GM12878 (cell line): Measurements from ENCODE around the gene SSBP4. TPM values are rescaled to one million over a fixed set of nuclear protein-coding genes. Genes with fewer than 3 reads are reported as not detected.

Experiments
- ATAC-seq: fragments of 200-7000 bp; cut with Tn5 transposase; 3 replicates; pipeline ENCODE4 v1.9.1; 2020; ENCODE audit warnings: mild to moderate bottlenecking, moderate library complexity
- BruUV-seq: library from RNA; stranded (reverse); fragments of 400-500 nt; replicated peaks from 2 replicates; lab custom pipeline; 2021; lab: Mats Ljungman, UMichigan
- CTCF ChIA-PET: fragments of 300-600 bp; sonication (Branson Sonifier 250); formaldehyde crosslinking; extraction: SDS; loops from one replicate; lab custom pipeline; 2021; ENCODE audit warnings: inconsistent platforms; lab: Yijun Ruan, JAX
- POLR2A ChIA-PET: fragments of 350-600 bp; formaldehyde crosslinking; extraction: SDS; loops from one replicate; lab custom pipeline; 2021; ENCODE audit warnings: inconsistent platforms; lab: Charles Lee
- RAD21 ChIA-PET: fragments of 300-600 bp; sonication (Branson Sonifier 250); formaldehyde crosslinking; loops from one replicate; lab custom pipeline; 2023; ENCODE audit warnings: antibody characterized with exemption; ENCODE audit not compliant: unreplicated experiment; lab: Charles Lee
- SMC1A ChIA-PET: fragments of 300-600 bp; sonication (Branson Sonifier 250); formaldehyde crosslinking; loops from one replicate; lab custom pipeline; 2023; ENCODE audit not compliant: unreplicated experiment, uncharacterized antibody; lab: Charles Lee
- DNase-seq: peaks from one replicate; pipeline ENCODE4 v3.0.0-alpha.2; 2011; ENCODE audit warnings: low read depth, low spot score
- FAIRE-seq: peaks from 3 replicates; lab custom pipeline; 2011; peaks lifted over from hg19 to GRCh38; lab: Jason Lieb, UNC
- H2AFZ ChIP-seq: 2 replicates; pipeline ENCODE4 v1.6.0; 2011; ENCODE audit warnings: low read depth, low read length, control low read depth; ENCODE audit not compliant: control insufficient read depth
- H3K27ac ChIP-seq: 2 replicates; pipeline ENCODE4 v1.5.1; 2011; ENCODE audit warnings: control low read depth; ENCODE audit not compliant: control insufficient read depth, insufficient read depth
- H3K27me3 ChIP-seq, 2 experiments: replicated peaks in 1 of 2; 2 replicates each; pipeline versions ENCODE4 v1.6.0 to v1.6.1; 2011; ENCODE audit warnings: low read length in 1 of 2; ENCODE audit not compliant: control insufficient read depth in 2 of 2, insufficient read depth in 2 of 2
- H3K36me3 ChIP-seq, 2 experiments: 2 replicates each; pipeline ENCODE4 v1.5.1; 2011; ENCODE audit warnings: low read length in 1 of 2; ENCODE audit not compliant: control insufficient read depth in 2 of 2, insufficient read depth in 2 of 2
- H3K4me1 ChIP-seq: 2 replicates; pipeline ENCODE4 v1.6.1; 2011; ENCODE audit warnings: mild to moderate bottlenecking, low read length, moderate library complexity, mixed read lengths; ENCODE audit not compliant: control insufficient read depth, insufficient read depth
- H3K4me2 ChIP-seq: 2 replicates; pipeline ENCODE4 v1.6.0; 2011; ENCODE audit warnings: control low read depth; ENCODE audit not compliant: control insufficient read depth, insufficient read depth
- H3K4me3 ChIP-seq: fragments of 200-600 bp; sonication (generic); 2 replicates; pipeline ENCODE4 v1.5.1; 2016
- H3K79me2 ChIP-seq: 2 replicates; pipeline ENCODE4 v1.6.0; 2011; ENCODE audit warnings: low read length; ENCODE audit not compliant: control insufficient read depth, insufficient read depth
- H3K9ac ChIP-seq: 2 replicates; pipeline ENCODE4 v1.8.0; 2011; ENCODE audit warnings: low read length, control low read depth, mixed read lengths; ENCODE audit not compliant: control insufficient read depth, insufficient read depth
- H3K9me3 ChIP-seq: replicated peaks from 3 replicates; pipeline ENCODE4 v1.5.1; 2011; ENCODE audit warnings: mild to moderate bottlenecking, low read length; ENCODE audit not compliant: control insufficient read depth, insufficient read depth
- H4K20me1 ChIP-seq: 2 replicates; pipeline ENCODE4 v1.6.0; 2011; ENCODE audit not compliant: control insufficient read depth, insufficient read depth
- CEBPB ChIP-seq, 2 experiments: fragments of 150-350 bp in 1 of 2; IDR thresholded peaks; 2 replicates each; pipeline ENCODE4 v1.6.1; 2012 to 2014; ENCODE audit warnings: low read depth in 2 of 2, low read length in 2 of 2, borderline replicate concordance in 1 of 2, inconsistent platforms in 1 of 2
- HCFC1 ChIP-seq: fragments of 150-350 bp; IDR thresholded peaks from 2 replicates; pipeline ENCODE4 v1.6.1; 2014; ENCODE audit warnings: low read length
- IRF4 ChIP-seq: IDR thresholded peaks from 2 replicates; pipeline ENCODE4 v1.6.1; 2011; ENCODE audit warnings: low read depth, low read length
- NFYB ChIP-seq: IDR thresholded peaks from 2 replicates; pipeline ENCODE4 v1.6.1; 2011; ENCODE audit warnings: low read depth, mild to moderate bottlenecking, low read length, improper control_type of control experiment, moderate library complexity; ENCODE audit not compliant: insufficient read depth
- POLR2A ChIP-seq: IDR thresholded peaks from 2 replicates; pipeline ENCODE4 v1.6.1; 2011; ENCODE audit warnings: low read depth, mild to moderate bottlenecking, low read length
- POLR2AphosphoS5 ChIP-seq: IDR thresholded peaks from 2 replicates; pipeline ENCODE4 v1.6.1; 2011; ENCODE audit warnings: mild to moderate bottlenecking, low read length, inconsistent platforms
- RAD21 ChIP-seq: IDR thresholded peaks from 2 replicates; pipeline ENCODE4 v1.6.1; 2011; ENCODE audit warnings: mild to moderate bottlenecking, low read depth, low read length, moderate library complexity; ENCODE audit not compliant: insufficient read depth
- RUNX3 ChIP-seq: IDR thresholded peaks from 2 replicates; pipeline ENCODE4 v1.6.1; 2012; ENCODE audit warnings: low read length, inconsistent platforms
- SMAD5 ChIP-seq: IDR thresholded peaks from 2 replicates; pipeline ENCODE4 v1.6.1; 2016; ENCODE audit warnings: antibody characterized with exemption, low read depth
- ZZZ3 ChIP-seq: IDR thresholded peaks from 2 replicates; pipeline ENCODE4 v1.6.1; 2011; ENCODE audit warnings: low read depth; ENCODE audit not compliant: control insufficient read depth, insufficient read length
- WGBS: methylation state at CpG from one replicate; pipeline ENCODE4 v1.1.6; 2016; ENCODE audit warnings: low lambda C conversion rate; ENCODE audit not compliant: insufficient replicate concordance, insufficient coverage; ENCODE audit errors: missing lambda C conversion rate; 5-methylcytosine and 5-hydroxymethylcytosine counted together
- in situ Hi-C: fragments of 300-500 bp; cut with MboI; formaldehyde crosslinking; loops from 9 replicates; pipeline ENCODE4 v1.14.3; 2018; ENCODE audit warnings: mixed read lengths
- intact Hi-C: fragments of 100-400 bp; cut with micrococcal nuclease; formaldehyde crosslinking; loops from one replicate; pipeline ENCODE4 v1.14.2; 2022; ENCODE audit not compliant: unreplicated experiment
- polyA plus RNA-seq, 11 experiments: library from polyadenylated mRNA; depleted of rRNA in 4 of 11; unstranded in 6 of 11; stranded (reverse) in 5 of 11; fragments of >200 nt; fragmentation: Nextera tagmentation in 4 of 11; fragmentation: Illumina TruSeq in 1 of 11; extraction: Ambion mirVana in 4 of 11; extraction: Trizol in 1 of 11; gene quantifications; 1 replicate in 1 of 11; 2 replicates in 10 of 11; pipeline versions ENCODE4 v1.2.1 to v1.2.3, GENCODE V29; 2011 to 2016; ENCODE audit warnings: inconsistent platforms in 2 of 11, missing spikeins in 2 of 11, low read depth in 1 of 11
- total RNA-seq, 4 experiments: library from RNA; depleted of rRNA in 3 of 4; stranded (reverse); fragments of >200 nt in 3 of 4; fragmentation: Illumina TruSeq in 1 of 4; extraction: Trizol in 1 of 4; gene quantifications; 2 replicates each; pipeline versions ENCODE4 v1.2.1 to v1.2.3, GENCODE V29; 2013 to 2021
- TF ChIP-seq, protein P1 (sequence below): fragments of 450-650 bp; formaldehyde crosslinking; IDR thresholded peaks from 2 replicates; pipeline ENCODE4 v1.4.0; 2020; ENCODE audit warnings: mild to moderate bottlenecking, moderate library complexity
- TF ChIP-seq, protein P2 (sequence below): IDR thresholded peaks from 2 replicates; pipeline ENCODE4 v1.6.1; 2012; ENCODE audit warnings: mild to moderate bottlenecking, low read depth, low read length
- TF ChIP-seq, protein P3 (sequence below): IDR thresholded peaks from 2 replicates; pipeline ENCODE4 v1.6.1; 2011; ENCODE audit warnings: mild to moderate bottlenecking, low read depth, low read length, moderate library complexity; ENCODE audit not compliant: insufficient replicate concordance

SSBP4 gene
- total and polyA plus RNA-seq, 10 of the 15 experiments (the other 5 are each of a cell fraction or from before 2014, with no cell fraction given), result 0.37 to 150 (median 38.9) TPM

DNA sequence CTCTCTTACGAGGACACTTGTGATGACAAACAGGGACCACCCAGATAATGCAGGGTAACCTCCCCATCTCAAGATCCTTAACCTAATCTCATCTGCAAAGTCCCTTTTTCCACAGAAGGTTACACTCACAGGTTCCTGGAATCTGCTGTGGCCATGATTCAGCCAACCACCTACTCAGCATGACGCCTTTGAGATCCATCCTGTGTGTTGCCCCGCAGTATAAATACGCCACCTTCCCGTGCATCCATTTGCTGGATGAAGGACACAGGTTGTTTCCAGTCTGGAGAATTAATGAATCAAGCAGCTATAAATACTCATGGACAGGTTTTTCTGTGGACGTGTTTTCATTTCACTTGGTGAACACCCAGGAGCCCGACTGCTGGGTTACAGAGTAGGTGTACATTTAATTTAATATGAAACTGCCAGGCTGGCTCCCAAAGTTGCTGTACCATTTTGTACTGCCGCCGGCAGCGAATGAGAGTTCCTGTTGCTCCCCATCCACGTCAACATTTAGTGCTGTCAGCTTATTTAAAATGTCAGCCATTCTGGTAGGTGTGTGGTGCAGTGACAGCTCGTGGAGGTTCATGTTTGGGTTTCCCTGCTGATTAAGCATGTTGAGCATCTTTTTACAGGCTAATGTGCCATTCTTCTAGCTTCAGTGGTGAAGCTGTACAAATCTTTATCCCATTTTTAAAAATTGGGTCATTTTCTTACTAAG, 62.5 kb downstream of the SSBP4 start (continued):
- TF ChIP-seq ZZZ3 (no peak), HCFC1 (no peak), POLR2A (no peak)

DNA sequence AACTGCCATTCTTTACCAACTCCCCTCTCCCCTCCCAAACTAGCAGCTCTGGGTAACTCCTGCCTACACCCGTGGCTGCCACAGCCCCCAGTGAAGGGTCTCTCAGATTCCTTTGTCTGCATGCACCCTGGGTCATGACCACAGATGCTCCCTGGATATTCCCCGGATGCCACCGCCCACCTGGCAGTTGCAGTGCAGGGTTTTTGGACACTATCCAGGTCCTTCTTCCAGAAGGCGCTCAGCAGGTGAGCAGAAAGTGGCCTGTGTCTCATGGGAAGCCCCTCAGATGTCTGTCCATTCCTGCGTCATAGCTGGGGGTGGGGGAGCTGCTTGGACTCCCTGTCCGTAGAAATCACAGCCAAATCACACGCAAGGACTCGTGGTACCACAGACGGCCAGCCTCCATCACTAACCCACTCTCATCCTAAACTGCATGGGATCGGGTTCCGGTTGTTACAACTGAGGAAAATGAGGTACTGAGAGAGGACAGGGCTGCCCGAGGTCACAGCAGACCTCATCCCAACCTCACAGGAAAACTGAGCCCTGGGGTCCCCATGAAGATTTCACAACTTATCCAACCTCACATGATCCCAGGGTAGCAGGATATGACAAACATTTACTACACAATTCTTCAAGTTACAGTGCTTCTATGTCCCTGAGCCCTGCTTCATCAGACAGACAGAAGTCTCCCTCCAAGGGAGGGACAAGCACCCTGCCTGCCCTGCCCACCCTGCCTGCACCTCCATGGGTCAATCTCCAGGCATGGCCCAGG, 64.1 kb downstream of the SSBP4 start:
- no peak overlapping the region for H3K27ac ChIP-seq
- no peak overlapping the region for H3K4me2 ChIP-seq
- H3K36me3 ChIP-seq, result peaks cover 0 to 4% of the 10 kb centered on the region in 2 experiments; a peak in 2 of 4 replicates
- intact Hi-C loops (no loop called here), in situ Hi-C loops (no loop called here)
- H3K79me2 ChIP-seq, result peaks cover 46% of the 10 kb centered on the region
- no TSS peak for BruUV-seq
- H3K9ac ChIP-seq, result no peak overlapping the region
- H3K9me3 ChIP-seq, result no peaks in the 10 kb centered on the region
- H2AFZ ChIP-seq, result no peak overlapping the region
- H3K4me3 ChIP-seq, result no peak overlapping the region
- peaks cover 20% of the 10 kb centered on the region for H3K4me1 ChIP-seq
- RAD21 ChIA-PET, result interaction anchor here (0.6 kb wide), 1 partner anchor 272 kb away, joined by 4 read pairs; no protein-coding TSS in a partner anchor
- no peaks in the 10 kb centered on the region; the same call in 1 of the 2 replicates for H4K20me1 ChIP-seq
- DNase-seq (no peak), ATAC-seq (no peak), FAIRE-seq (no peak)
- SMC1A ChIA-PET, result no interaction called here
- CTCF ChIA-PET, result interaction anchor here (1.4 kb wide), 1 partner anchor 32 kb away, joined by 4 read pairs; no protein-coding TSS in a partner anchor
- POLR2A ChIA-PET, result no interaction called here
- H3K27me3 ChIP-seq, result no peaks in the 10 kb centered on the region
- 90% methylated on average over 12 of the region's 12 CpGs for WGBS
- TF ChIP-seq, protein P1, sequence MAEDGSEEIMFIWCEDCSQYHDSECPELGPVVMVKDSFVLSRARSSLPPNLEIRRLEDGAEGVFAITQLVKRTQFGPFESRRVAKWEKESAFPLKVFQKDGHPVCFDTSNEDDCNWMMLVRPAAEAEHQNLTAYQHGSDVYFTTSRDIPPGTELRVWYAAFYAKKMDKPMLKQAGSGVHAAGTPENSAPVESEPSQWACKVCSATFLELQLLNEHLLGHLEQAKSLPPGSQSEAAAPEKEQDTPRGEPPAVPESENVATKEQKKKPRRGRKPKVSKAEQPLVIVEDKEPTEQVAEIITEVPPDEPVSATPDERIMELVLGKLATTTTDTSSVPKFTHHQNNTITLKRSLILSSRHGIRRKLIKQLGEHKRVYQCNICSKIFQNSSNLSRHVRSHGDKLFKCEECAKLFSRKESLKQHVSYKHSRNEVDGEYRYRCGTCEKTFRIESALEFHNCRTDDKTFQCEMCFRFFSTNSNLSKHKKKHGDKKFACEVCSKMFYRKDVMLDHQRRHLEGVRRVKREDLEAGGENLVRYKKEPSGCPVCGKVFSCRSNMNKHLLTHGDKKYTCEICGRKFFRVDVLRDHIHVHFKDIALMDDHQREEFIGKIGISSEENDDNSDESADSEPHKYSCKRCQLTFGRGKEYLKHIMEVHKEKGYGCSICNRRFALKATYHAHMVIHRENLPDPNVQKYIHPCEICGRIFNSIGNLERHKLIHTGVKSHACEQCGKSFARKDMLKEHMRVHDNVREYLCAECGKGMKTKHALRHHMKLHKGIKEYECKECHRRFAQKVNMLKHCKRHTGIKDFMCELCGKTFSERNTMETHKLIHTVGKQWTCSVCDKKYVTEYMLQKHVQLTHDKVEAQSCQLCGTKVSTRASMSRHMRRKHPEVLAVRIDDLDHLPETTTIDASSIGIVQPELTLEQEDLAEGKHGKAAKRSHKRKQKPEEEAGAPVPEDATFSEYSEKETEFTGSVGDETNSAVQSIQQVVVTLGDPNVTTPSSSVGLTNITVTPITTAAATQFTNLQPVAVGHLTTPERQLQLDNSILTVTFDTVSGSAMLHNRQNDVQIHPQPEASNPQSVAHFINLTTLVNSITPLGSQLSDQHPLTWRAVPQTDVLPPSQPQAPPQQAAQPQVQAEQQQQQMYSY (CRISPR knock-in tag), result no peak
- TF ChIP-seq POLR2AphosphoS5 (no peak), RAD21 (no peak), RUNX3 (no peak), CEBPB (IDR thresholded peaks at IDR 0.05; ENCODE audit: borderline replicate concordance in 1 of 2, low read depth in 2 of 2, low read length in 2 of 2) (no peak), IRF4 (no peak), NFYB (no peak), SMAD5 (no peak)
- TF ChIP-seq, protein P2, sequence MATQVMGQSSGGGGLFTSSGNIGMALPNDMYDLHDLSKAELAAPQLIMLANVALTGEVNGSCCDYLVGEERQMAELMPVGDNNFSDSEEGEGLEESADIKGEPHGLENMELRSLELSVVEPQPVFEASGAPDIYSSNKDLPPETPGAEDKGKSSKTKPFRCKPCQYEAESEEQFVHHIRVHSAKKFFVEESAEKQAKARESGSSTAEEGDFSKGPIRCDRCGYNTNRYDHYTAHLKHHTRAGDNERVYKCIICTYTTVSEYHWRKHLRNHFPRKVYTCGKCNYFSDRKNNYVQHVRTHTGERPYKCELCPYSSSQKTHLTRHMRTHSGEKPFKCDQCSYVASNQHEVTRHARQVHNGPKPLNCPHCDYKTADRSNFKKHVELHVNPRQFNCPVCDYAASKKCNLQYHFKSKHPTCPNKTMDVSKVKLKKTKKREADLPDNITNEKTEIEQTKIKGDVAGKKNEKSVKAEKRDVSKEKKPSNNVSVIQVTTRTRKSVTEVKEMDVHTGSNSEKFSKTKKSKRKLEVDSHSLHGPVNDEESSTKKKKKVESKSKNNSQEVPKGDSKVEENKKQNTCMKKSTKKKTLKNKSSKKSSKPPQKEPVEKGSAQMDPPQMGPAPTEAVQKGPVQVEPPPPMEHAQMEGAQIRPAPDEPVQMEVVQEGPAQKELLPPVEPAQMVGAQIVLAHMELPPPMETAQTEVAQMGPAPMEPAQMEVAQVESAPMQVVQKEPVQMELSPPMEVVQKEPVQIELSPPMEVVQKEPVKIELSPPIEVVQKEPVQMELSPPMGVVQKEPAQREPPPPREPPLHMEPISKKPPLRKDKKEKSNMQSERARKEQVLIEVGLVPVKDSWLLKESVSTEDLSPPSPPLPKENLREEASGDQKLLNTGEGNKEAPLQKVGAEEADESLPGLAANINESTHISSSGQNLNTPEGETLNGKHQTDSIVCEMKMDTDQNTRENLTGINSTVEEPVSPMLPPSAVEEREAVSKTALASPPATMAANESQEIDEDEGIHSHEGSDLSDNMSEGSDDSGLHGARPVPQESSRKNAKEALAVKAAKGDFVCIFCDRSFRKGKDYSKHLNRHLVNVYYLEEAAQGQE, result no peak
- TF ChIP-seq, protein P3, sequence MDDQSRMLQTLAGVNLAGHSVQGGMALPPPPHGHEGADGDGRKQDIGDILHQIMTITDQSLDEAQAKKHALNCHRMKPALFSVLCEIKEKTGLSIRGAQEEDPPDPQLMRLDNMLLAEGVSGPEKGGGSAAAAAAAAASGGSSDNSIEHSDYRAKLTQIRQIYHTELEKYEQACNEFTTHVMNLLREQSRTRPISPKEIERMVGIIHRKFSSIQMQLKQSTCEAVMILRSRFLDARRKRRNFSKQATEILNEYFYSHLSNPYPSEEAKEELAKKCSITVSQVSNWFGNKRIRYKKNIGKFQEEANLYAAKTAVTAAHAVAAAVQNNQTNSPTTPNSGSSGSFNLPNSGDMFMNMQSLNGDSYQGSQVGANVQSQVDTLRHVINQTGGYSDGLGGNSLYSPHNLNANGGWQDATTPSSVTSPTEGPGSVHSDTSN, result no peak
